ENCODE results near the gene PRDM5.

PRDM5 gene

DNA sequence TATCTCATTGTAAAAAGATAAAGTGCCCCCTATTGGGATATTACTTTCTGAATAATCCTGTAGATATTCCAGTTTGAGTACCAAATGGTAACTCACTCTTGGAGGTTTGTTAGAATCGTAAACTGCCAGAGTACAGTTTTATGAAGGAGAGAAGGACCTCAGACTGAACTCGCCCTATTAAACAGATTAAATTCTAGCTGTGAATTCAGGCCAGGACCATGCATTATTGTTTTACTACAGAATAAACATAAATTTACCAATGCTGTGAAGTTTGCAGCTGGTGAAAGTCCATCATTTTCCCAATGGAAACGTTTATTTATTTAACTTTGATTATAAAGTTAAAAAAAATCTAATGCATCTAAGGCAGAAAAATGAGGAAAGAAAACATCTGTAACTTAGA is 20.2 kb upstream of the PRDM5 start:
- 100% methylated on average over 2 of the region's 3 CpGs for WGBS (ENCODE audit: insufficient coverage)
- Histone ChIP-seq H3K9me3 (ENCODE audit: control extremely low read depth in 1 of 5, control insufficient read depth in 4 of 5, insufficient read depth in 2 of 5, low read depth in 1 of 5, low read length in 4 of 5) (no peaks in the 10 kb centered on the region), H3K27ac (ENCODE audit: insufficient read depth in 1 of 2, low read depth in 1 of 2, low read length in 2 of 2, poor library complexity in 1 of 2, severe bottlenecking in 2 of 2) (no peak overlapping the region), H3K4me1 (ENCODE audit: control extremely low read depth in 1 of 4, control insufficient read depth in 4 of 4, insufficient read depth in 4 of 4, low read length in 3 of 4) (no peaks in the 10 kb centered on the region), H3K36me3 (ENCODE audit: control insufficient read depth in 4 of 4, insufficient read depth in 4 of 4, low read length in 3 of 4) (no peaks in the 10 kb centered on the region), H3K4me3 (ENCODE audit: control insufficient read depth in 1 of 7, extremely low read depth in 1 of 7, insufficient read depth in 4 of 7, low read depth in 2 of 7, low read length in 6 of 7) (no peak overlapping the region), H3K27me3 (replicated peaks in 2 of 5; ENCODE audit: control insufficient read depth in 4 of 5, insufficient read depth in 5 of 5, low read length in 4 of 5) (no peaks in the 10 kb centered on the region)
- CTCF ChIA-PET: no interaction called here
- DNase-seq: no peak
- POLR2A ChIA-PET: no interaction called here

- CTCF ChIA-PET: no interaction called here
- Histone ChIP-seq H3K36me3 (ENCODE audit: control insufficient read depth in 4 of 4, insufficient read depth in 4 of 4, low read length in 3 of 4) (no peaks in the 10 kb centered on the region), H3K4me3 (ENCODE audit: control insufficient read depth in 1 of 7, extremely low read depth in 1 of 7, insufficient read depth in 4 of 7, low read depth in 2 of 7, low read length in 6 of 7) (no peak overlapping the region), H3K4me1 (ENCODE audit: control extremely low read depth in 1 of 4, control insufficient read depth in 4 of 4, insufficient read depth in 4 of 4, low read length in 3 of 4) (no peaks in the 10 kb centered on the region), H3K27me3 (replicated peaks in 2 of 5; ENCODE audit: control insufficient read depth in 4 of 5, insufficient read depth in 5 of 5, low read length in 4 of 5) (no peaks in the 10 kb centered on the region), H3K9me3 (ENCODE audit: control extremely low read depth in 1 of 5, control insufficient read depth in 4 of 5, insufficient read depth in 2 of 5, low read depth in 1 of 5, low read length in 4 of 5) (peaks cover 0 to 2% (median 0%) of the 10 kb centered on the region in 5 experiments), H3K27ac (ENCODE audit: insufficient read depth in 1 of 2, low read depth in 1 of 2, low read length in 2 of 2, poor library complexity in 1 of 2, severe bottlenecking in 2 of 2) (no peak overlapping the region)
- POLR2A ChIA-PET: no interaction called here
- DNase-seq: no peak
- WGBS (ENCODE audit: insufficient coverage): 95% methylated on average over 2 of the region's 2 CpGs
Observed at GRCh38 chr4:120940547-120940946, 18.0 kb upstream of the PRDM5 start.

- ChIA-PET POLR2A (no interaction called here), CTCF (no interaction called here)
- Histone ChIP-seq H3K27me3 (replicated peaks in 2 of 5; ENCODE audit: control insufficient read depth in 4 of 5, insufficient read depth in 5 of 5, low read length in 4 of 5) (no peaks in the 10 kb centered on the region), H3K9me3 (ENCODE audit: control extremely low read depth in 1 of 5, control insufficient read depth in 4 of 5, insufficient read depth in 2 of 5, low read depth in 1 of 5, low read length in 4 of 5) (peaks cover 0 to 2% (median 0%) of the 10 kb centered on the region in 5 experiments), H3K27ac (ENCODE audit: insufficient read depth in 1 of 2, low read depth in 1 of 2, low read length in 2 of 2, poor library complexity in 1 of 2, severe bottlenecking in 2 of 2) (no peak overlapping the region), H3K4me1 (ENCODE audit: control extremely low read depth in 1 of 4, control insufficient read depth in 4 of 4, insufficient read depth in 4 of 4, low read length in 3 of 4) (no peaks in the 10 kb centered on the region), H3K36me3 (ENCODE audit: control insufficient read depth in 4 of 4, insufficient read depth in 4 of 4, low read length in 3 of 4) (no peaks in the 10 kb centered on the region), H3K4me3 (ENCODE audit: control insufficient read depth in 1 of 7, extremely low read depth in 1 of 7, insufficient read depth in 4 of 7, low read depth in 2 of 7, low read length in 6 of 7) (no peak overlapping the region)
- DNase-seq: no peak
Observed at GRCh38 chr4:120939693-120940092, 17.2 kb upstream of the PRDM5 start.

GRCh38 chr4:120929847-120930246 is 7.3 kb upstream of the PRDM5 start:
- Histone ChIP-seq H3K36me3 (ENCODE audit: control insufficient read depth in 4 of 4, insufficient read depth in 4 of 4, low read length in 3 of 4) (no peaks in the 10 kb centered on the region), H3K4me1 (ENCODE audit: control extremely low read depth in 1 of 4, control insufficient read depth in 4 of 4, insufficient read depth in 4 of 4, low read length in 3 of 4) (no peaks in the 10 kb centered on the region), H3K4me3 (ENCODE audit: control insufficient read depth in 1 of 7, extremely low read depth in 1 of 7, insufficient read depth in 4 of 7, low read depth in 2 of 7, low read length in 6 of 7) (no peak overlapping the region), H3K27ac (ENCODE audit: insufficient read depth in 1 of 2, low read depth in 1 of 2, low read length in 2 of 2, poor library complexity in 1 of 2, severe bottlenecking in 2 of 2) (no peak overlapping the region), H3K9me3 (ENCODE audit: control extremely low read depth in 1 of 5, control insufficient read depth in 4 of 5, insufficient read depth in 2 of 5, low read depth in 1 of 5, low read length in 4 of 5) (peaks cover 0 to 3% (median 0%) of the 10 kb centered on the region in 5 experiments), H3K27me3 (replicated peaks in 2 of 5; ENCODE audit: control insufficient read depth in 4 of 5, insufficient read depth in 5 of 5, low read length in 4 of 5) (no peaks in the 10 kb centered on the region)
- POLR2A ChIA-PET: no interaction called here
- DNase-seq: no peak
- WGBS (ENCODE audit: insufficient coverage): no CpG with 5 or more reads among the region's 1 CpG
- CTCF ChIA-PET: no interaction called here

- H3K9me3 ChIP-seq (ENCODE audit: control extremely low read depth in 1 of 5, control insufficient read depth in 4 of 5, insufficient read depth in 2 of 5, low read depth in 1 of 5, low read length in 4 of 5): peaks cover 0 to 3% (median 0%) of the 10 kb centered on the region in 5 experiments
- no peak for DNase-seq
- no peaks in the 10 kb centered on the region for H3K36me3 ChIP-seq (ENCODE audit: control insufficient read depth in 4 of 4, insufficient read depth in 4 of 4, low read length in 3 of 4)
- peaks cover under 1 to 5% (median 2%) of the 10 kb centered on the region in 4 experiments for H3K4me1 ChIP-seq (ENCODE audit: control extremely low read depth in 1 of 4, control insufficient read depth in 4 of 4, insufficient read depth in 4 of 4, low read length in 3 of 4)
- POLR2A ChIA-PET: no interaction called here
- no peak overlapping the region for H3K27ac ChIP-seq (ENCODE audit: insufficient read depth in 1 of 2, low read depth in 1 of 2, low read length in 2 of 2, poor library complexity in 1 of 2, severe bottlenecking in 2 of 2)
- CTCF ChIA-PET: no interaction called here
- no peak overlapping the region for H3K4me3 ChIP-seq (ENCODE audit: control insufficient read depth in 1 of 7, extremely low read depth in 1 of 7, insufficient read depth in 4 of 7, low read depth in 2 of 7, low read length in 6 of 7)
- H3K27me3 ChIP-seq (replicated peaks in 2 of 5; ENCODE audit: control insufficient read depth in 4 of 5, insufficient read depth in 5 of 5, low read length in 4 of 5): peaks cover 0 to 17% (median 4%) of the 10 kb centered on the region in 5 experiments
Observed at GRCh38 chr4:120927801-120928409, 5.4 kb upstream of the PRDM5 start.

GRCh38 chr4:120926358-120927025 is 4.0 kb upstream of the PRDM5 start:
- Histone ChIP-seq H3K4me1 (ENCODE audit: control extremely low read depth in 1 of 4, control insufficient read depth in 4 of 4, insufficient read depth in 4 of 4, low read length in 3 of 4) (peaks cover 2 to 15% (median 14%) of the 10 kb centered on the region in 4 experiments), H3K27me3 (replicated peaks in 2 of 5; ENCODE audit: control insufficient read depth in 4 of 5, insufficient read depth in 5 of 5, low read length in 4 of 5) (peaks cover 0 to 32% (median 6%) of the 10 kb centered on the region in 5 experiments), H3K27ac (ENCODE audit: insufficient read depth in 1 of 2, low read depth in 1 of 2, low read length in 2 of 2, poor library complexity in 1 of 2, severe bottlenecking in 2 of 2) (no peak overlapping the region), H3K9me3 (ENCODE audit: control extremely low read depth in 1 of 5, control insufficient read depth in 4 of 5, insufficient read depth in 2 of 5, low read depth in 1 of 5, low read length in 4 of 5) (peaks cover 0 to 3% (median 0%) of the 10 kb centered on the region in 5 experiments), H3K36me3 (ENCODE audit: control insufficient read depth in 4 of 4, insufficient read depth in 4 of 4, low read length in 3 of 4) (no peaks in the 10 kb centered on the region), H3K4me3 (ENCODE audit: control insufficient read depth in 1 of 7, extremely low read depth in 1 of 7, insufficient read depth in 4 of 7, low read depth in 2 of 7, low read length in 6 of 7) (no peak overlapping the region)
- ChIA-PET CTCF (interaction anchor here (0.6 kb wide), 1 partner anchor 195 kb away, joined by 3 read pairs; no protein-coding TSS in a partner anchor), POLR2A (no interaction called here)
- 86% methylated on average over 1 of the region's 3 CpGs for whole genome bisulfite sequencing (ENCODE audit: insufficient coverage)
- DNase-seq: no peak

DNA sequence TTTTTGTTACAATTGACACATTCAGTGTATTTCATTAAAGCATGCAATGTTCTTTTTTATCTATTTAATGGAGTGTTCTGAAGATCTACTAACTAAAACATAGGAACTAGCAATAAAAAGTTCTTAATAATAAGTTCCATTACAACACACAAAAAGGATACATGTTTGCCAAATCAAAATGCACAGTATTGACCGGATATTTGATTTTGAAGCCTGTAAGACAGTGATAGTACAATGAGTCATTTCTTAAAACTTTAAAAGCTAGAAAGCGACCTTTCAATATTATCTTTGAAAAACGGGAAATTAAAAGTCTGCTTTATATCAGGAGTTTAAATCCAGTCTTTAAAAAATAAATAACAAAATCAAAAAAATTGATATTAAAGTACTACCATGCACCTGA is 2.4 kb upstream of the PRDM5 start:
- Histone ChIP-seq H3K36me3 (ENCODE audit: control insufficient read depth in 4 of 4, insufficient read depth in 4 of 4, low read length in 3 of 4) (no peaks in the 10 kb centered on the region), H3K27me3 (replicated peaks in 2 of 5; ENCODE audit: control insufficient read depth in 4 of 5, insufficient read depth in 5 of 5, low read length in 4 of 5) (peaks cover 0 to 42% (median 6%) of the 10 kb centered on the region in 5 experiments), H3K4me3 (ENCODE audit: control insufficient read depth in 1 of 7, extremely low read depth in 1 of 7, insufficient read depth in 4 of 7, low read depth in 2 of 7, low read length in 6 of 7) (no peak overlapping the region), H3K4me1 (ENCODE audit: control extremely low read depth in 1 of 4, control insufficient read depth in 4 of 4, insufficient read depth in 4 of 4, low read length in 3 of 4) (peaks cover 2 to 16% (median 15%) of the 10 kb centered on the region in 4 experiments), H3K9me3 (ENCODE audit: control extremely low read depth in 1 of 5, control insufficient read depth in 4 of 5, insufficient read depth in 2 of 5, low read depth in 1 of 5, low read length in 4 of 5) (peaks cover 0 to 3% (median 0%) of the 10 kb centered on the region in 5 experiments), H3K27ac (ENCODE audit: insufficient read depth in 1 of 2, low read depth in 1 of 2, low read length in 2 of 2, poor library complexity in 1 of 2, severe bottlenecking in 2 of 2) (no peak overlapping the region)
- POLR2A ChIA-PET: no interaction called here
- WGBS (ENCODE audit: insufficient coverage): 100% methylated on average over 1 of the region's 3 CpGs
- no peak for DNase-seq
- CTCF ChIA-PET: interaction anchor here (0.9 kb wide), 1 partner anchor 125 kb away, joined by 3 read pairs; no protein-coding TSS in a partner anchor

Data from common myeloid progenitor, CD34-positive (primary cell).